HG02943 (cell line): ENCODE results near the gene BMPER.
"Not testable (repeated sequence)": the region's sequence is repeated elsewhere in the genome, so short reads cannot be mapped to it uniquely, and the experiment has no call there.

Experiments
- ATAC-seq: cut with Tn5 transposase; IDR thresholded peaks from one replicate; pipeline ENCODE4 v1.9.1; 2021; ENCODE audit warnings: mild to moderate bottlenecking, low read depth, moderate library complexity; ENCODE audit not compliant: unreplicated experiment

BMPER gene

GRCh38 chr7:34162027-34162565 is 256.8 kb downstream of the BMPER start:
- no peak for ATAC-seq

- no peak for ATAC-seq
Observed at GRCh38 chr7:34162677-34163076, 257.3 kb downstream of the BMPER start.

GRCh38 chr7:34163956-34164355 is 258.6 kb downstream of the BMPER start:
- ATAC-seq = no peak

GRCh38 chr7:34165466-34165865 is 260.1 kb downstream of the BMPER start:
- ATAC-seq = no peak

GRCh38 chr7:34165927-34166550 is 260.7 kb downstream of the BMPER start:
- ATAC-seq = no peak

- no peak for ATAC-seq
Observed at GRCh38 chr7:34168013-34168412, 262.7 kb downstream of the BMPER start.

GRCh38 chr7:34174688-34175616 is 269.6 kb downstream of the BMPER start:
- not testable (repeated sequence) for ATAC-seq

- no peak for ATAC-seq
Observed at GRCh38 chr7:34175837-34176236, 270.5 kb downstream of the BMPER start.

- ATAC-seq = no peak
Observed at GRCh38 chr7:34177476-34177875, 272.1 kb downstream of the BMPER start.

- ATAC-seq = no peak
Observed at GRCh38 chr7:34181271-34181958, 276.1 kb downstream of the BMPER start.

GRCh38 chr7:34184466-34184865 is 279.1 kb downstream of the BMPER start:
- no peak for ATAC-seq

GRCh38 chr7:34187798-34188307 is 282.5 kb downstream of the BMPER start:
- ATAC-seq = no peak

- ATAC-seq = no peak
Observed at GRCh38 chr7:34189031-34189430, 283.7 kb downstream of the BMPER start.

GRCh38 chr7:34190299-34190698 is 285.0 kb downstream of the BMPER start:
- no peak for ATAC-seq

GRCh38 chr7:34191162-34191561 is 285.8 kb downstream of the BMPER start:
- no peak for ATAC-seq

- ATAC-seq = no peak
Observed at GRCh38 chr7:34191771-34192479, 286.6 kb downstream of the BMPER start.

- no peak for ATAC-seq
Observed at GRCh38 chr7:34192906-34193305, 287.6 kb downstream of the BMPER start.

GRCh38 chr7:34198231-34198641 is 292.9 kb downstream of the BMPER start:
- ATAC-seq = no peak
